Measurements from ENCODE around the gene SKIDA1.

SKIDA1 gene

GRCh38 chr10:21488246-21488956 lies 37.1 kb downstream of the SKIDA1 start:
- POLR2A ChIA-PET (ENCODE audit: low non-redundant PET) = no interaction called here

GRCh38 chr10:21487416-21488180 lies 37.9 kb downstream of the SKIDA1 start:
- H3K27ac ChIP-seq = no peak overlapping the region
- no peak for DNase-seq (ENCODE audit: low spot score)
- ChIA-PET POLR2A (ENCODE audit: low non-redundant PET) (no interaction called here), CTCF (interaction anchor here (0.7 kb wide), 1 partner anchor 424 kb away, joined by 3 read pairs; no protein-coding TSS in a partner anchor)
- TF ChIP-seq CTCF (conservative IDR thresholded peaks at IDR 0.05; ENCODE audit: low read depth) = no peak

More at GRCh38 chr10:21488246-21488956, 37.1 kb downstream of the SKIDA1 start:
- H3K27ac ChIP-seq = no peak overlapping the region
- DNase-seq (ENCODE audit: low spot score) = no peak
- no peak for TF ChIP-seq CTCF (conservative IDR thresholded peaks at IDR 0.05; ENCODE audit: low read depth)
- CTCF ChIA-PET = interaction anchor here (0.5 kb wide), 1 partner anchor 36 kb away, joined by 4 read pairs; no protein-coding TSS in a partner anchor

GRCh38 chr10:21482821-21483220 lies 42.7 kb downstream of the SKIDA1 start:
- DNase-seq (ENCODE audit: low spot score) = no peak
- no peak overlapping the region for H3K27ac ChIP-seq
- POLR2A ChIA-PET (ENCODE audit: low non-redundant PET) = no interaction called here
- CTCF ChIA-PET = no interaction called here
- TF ChIP-seq CTCF (conservative IDR thresholded peaks at IDR 0.05; ENCODE audit: low read depth) = no peak

- no peak overlapping the region for H3K27ac ChIP-seq
- TF ChIP-seq CTCF (conservative IDR thresholded peaks at IDR 0.05; ENCODE audit: low read depth) = no peak
- ChIA-PET CTCF (interaction anchor here (0.6 kb wide), 2 partner anchors 11 to 1507 kb away, joined by 3 to 8 read pairs; no protein-coding TSS in a partner anchor), POLR2A (ENCODE audit: low non-redundant PET) (no interaction called here)
- no peak for DNase-seq (ENCODE audit: low spot score)
Observed at GRCh38 chr10:21481407-21481806, 44.1 kb downstream of the SKIDA1 start.

- no peak for TF ChIP-seq CTCF (conservative IDR thresholded peaks at IDR 0.05; ENCODE audit: low read depth)
- ChIA-PET CTCF (no interaction called here), POLR2A (ENCODE audit: low non-redundant PET) (no interaction called here)
Observed at GRCh38 chr10:21479570-21480315, 45.7 kb downstream of the SKIDA1 start.

GRCh38 chr10:21475393-21475792 lies 50.1 kb downstream of the SKIDA1 start:
- no peak for TF ChIP-seq CTCF (conservative IDR thresholded peaks at IDR 0.05; ENCODE audit: low read depth)
- DNase-seq (ENCODE audit: low spot score) = no peak
- ChIA-PET CTCF (interaction anchor here (0.7 kb wide), 1 partner anchor 20 kb away, joined by 4 read pairs; no protein-coding TSS in a partner anchor), POLR2A (ENCODE audit: low non-redundant PET) (no interaction called here)
- no peak overlapping the region for H3K27ac ChIP-seq

More at GRCh38 chr10:21479570-21480315, 45.7 kb downstream of the SKIDA1 start:
- no peak for DNase-seq (ENCODE audit: low spot score)
- H3K27ac ChIP-seq = no peak overlapping the region
